Measurements from ENCODE around the gene CEP112. TPM values are rescaled to one million over a fixed set of nuclear protein-coding genes. Genes with fewer than 3 reads are reported as not detected.
A peak's percentile ranks its signal among the peaks of the same experiment; 100 is the strongest.

Gene CEP112
- total RNA-seq, 1 donor from 2014 or later, result 13.9 TPM

DNA sequence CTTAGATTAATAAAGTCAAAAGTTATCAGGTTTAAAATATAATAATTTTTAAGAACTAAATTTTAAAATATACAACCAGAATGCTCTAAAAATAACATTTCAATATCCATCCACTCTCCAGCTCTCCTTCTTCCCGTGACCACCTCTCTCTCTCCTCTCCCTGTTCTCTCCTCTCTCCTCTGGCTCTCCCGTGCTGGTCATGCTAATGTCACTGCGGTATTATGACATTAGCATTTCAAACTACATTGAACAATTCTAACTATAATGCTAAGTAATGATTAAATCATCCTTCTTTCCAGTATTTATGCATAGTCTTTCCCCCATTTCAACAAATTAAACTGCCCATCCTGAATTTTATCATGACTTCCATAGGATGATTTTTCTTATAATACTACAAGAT is 154.7 kb downstream of the CEP112 start:
- Mint-ChIP-seq H3K27ac (ENCODE audit: unreplicated experiment) (no peak overlapping the region), H3K27me3 (ENCODE audit: low read depth, unreplicated experiment) (no peaks in the 10 kb centered on the region), H3K9me3 (ENCODE audit: unreplicated experiment) (no peaks in the 10 kb centered on the region), H3K4me1 (ENCODE audit: low read depth, unreplicated experiment) (no peaks in the 10 kb centered on the region), H3K4me3 (ENCODE audit: unreplicated experiment) (no peak overlapping the region), H3K36me3 (ENCODE audit: low read depth, unreplicated experiment) (no peaks in the 10 kb centered on the region)
- no peak for FAIRE-seq
- Histone ChIP-seq H3K9ac (ENCODE audit: low read length) (no peak overlapping the region), H3K79me2 (ENCODE audit: insufficient read depth, low read length) (no peaks in the 10 kb centered on the region), H3K4me2 (ENCODE audit: low read length) (no peak overlapping the region), H2AFZ (ENCODE audit: low read depth, low read length) (no peak overlapping the region), H3K27ac (ENCODE audit: low read depth, low read length) (no peak overlapping the region), H3K36me3 (ENCODE audit: insufficient read depth, low read length) (no peaks in the 10 kb centered on the region), H3K27me3 (ENCODE audit: insufficient read depth, low read length) (no peaks in the 10 kb centered on the region), H3K4me3 (ENCODE audit: insufficient read depth, low read depth, low read length) (no peak overlapping the region), H3K9me3 (ENCODE audit: insufficient read depth, low read depth, low read length) (no peaks in the 10 kb centered on the region), H3K4me1 (ENCODE audit: insufficient read depth, low read length) (no peaks in the 10 kb centered on the region), H4K20me1 (ENCODE audit: insufficient read depth, low read length) (no peaks in the 10 kb centered on the region)
- TF ChIP-seq, protein P1, sequence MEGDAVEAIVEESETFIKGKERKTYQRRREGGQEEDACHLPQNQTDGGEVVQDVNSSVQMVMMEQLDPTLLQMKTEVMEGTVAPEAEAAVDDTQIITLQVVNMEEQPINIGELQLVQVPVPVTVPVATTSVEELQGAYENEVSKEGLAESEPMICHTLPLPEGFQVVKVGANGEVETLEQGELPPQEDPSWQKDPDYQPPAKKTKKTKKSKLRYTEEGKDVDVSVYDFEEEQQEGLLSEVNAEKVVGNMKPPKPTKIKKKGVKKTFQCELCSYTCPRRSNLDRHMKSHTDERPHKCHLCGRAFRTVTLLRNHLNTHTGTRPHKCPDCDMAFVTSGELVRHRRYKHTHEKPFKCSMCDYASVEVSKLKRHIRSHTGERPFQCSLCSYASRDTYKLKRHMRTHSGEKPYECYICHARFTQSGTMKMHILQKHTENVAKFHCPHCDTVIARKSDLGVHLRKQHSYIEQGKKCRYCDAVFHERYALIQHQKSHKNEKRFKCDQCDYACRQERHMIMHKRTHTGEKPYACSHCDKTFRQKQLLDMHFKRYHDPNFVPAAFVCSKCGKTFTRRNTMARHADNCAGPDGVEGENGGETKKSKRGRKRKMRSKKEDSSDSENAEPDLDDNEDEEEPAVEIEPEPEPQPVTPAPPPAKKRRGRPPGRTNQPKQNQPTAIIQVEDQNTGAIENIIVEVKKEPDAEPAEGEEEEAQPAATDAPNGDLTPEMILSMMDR (IDR thresholded peaks at IDR 0.05; ENCODE audit: insufficient read depth, low read depth, low read length), result no peak
- TF ChIP-seq EZH2 (IDR thresholded peaks at IDR 0.05; ENCODE audit: insufficient read depth, low read length), result no peak
- DNase-seq (ENCODE audit: low read depth), result no peak

DNA sequence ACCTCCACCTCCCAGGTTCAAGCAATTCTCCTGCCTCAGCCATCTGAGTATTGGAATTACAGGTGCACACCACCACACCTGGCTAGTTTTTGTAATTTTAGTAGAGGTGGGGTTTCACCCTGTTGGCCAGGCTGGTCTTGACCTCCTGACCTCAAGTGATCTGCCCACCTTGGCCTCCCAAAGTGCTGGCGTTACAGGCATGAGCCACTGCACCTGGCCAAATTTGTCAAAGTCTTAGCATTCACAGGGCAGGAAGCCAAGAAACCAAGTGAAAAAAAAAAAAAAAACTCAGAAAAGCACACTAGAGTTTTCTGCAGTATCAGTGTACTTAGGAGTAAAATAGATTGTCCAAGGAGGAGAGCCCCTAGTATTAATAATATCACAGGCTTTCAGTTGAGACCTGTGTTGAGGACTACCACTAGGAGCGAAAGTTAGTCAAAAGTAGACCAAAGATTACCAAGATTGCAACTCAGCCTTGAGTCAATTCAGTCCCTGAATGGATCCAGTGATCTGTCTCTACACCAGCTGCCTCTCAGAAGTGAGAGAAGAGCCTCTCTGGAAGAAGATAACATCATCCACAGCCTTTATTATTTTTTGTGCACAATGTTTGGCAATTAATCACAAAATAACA is 159.7 kb downstream of the CEP112 start:
- no peak overlapping the region for H3K9ac ChIP-seq (ENCODE audit: low read length)
- H3K9me3 ChIP-seq (ENCODE audit: insufficient read depth, low read depth, low read length), result no peaks in the 10 kb centered on the region
- no peaks in the 10 kb centered on the region for H3K27me3 ChIP-seq (ENCODE audit: insufficient read depth, low read length)
- Mint-ChIP-seq H3K27me3 (ENCODE audit: low read depth, unreplicated experiment) (no peaks in the 10 kb centered on the region), H3K36me3 (ENCODE audit: low read depth, unreplicated experiment) (no peaks in the 10 kb centered on the region), H3K4me1 (ENCODE audit: low read depth, unreplicated experiment) (no peaks in the 10 kb centered on the region), H3K27ac (ENCODE audit: unreplicated experiment) (no peak overlapping the region), H3K4me3 (ENCODE audit: unreplicated experiment) (no peak overlapping the region), H3K9me3 (ENCODE audit: unreplicated experiment) (no peaks in the 10 kb centered on the region)
- no peaks in the 10 kb centered on the region for H3K36me3 ChIP-seq (ENCODE audit: insufficient read depth, low read length)
- H3K27ac ChIP-seq (ENCODE audit: low read depth, low read length), result no peak overlapping the region
- H3K4me1 ChIP-seq (ENCODE audit: insufficient read depth, low read length), result no peaks in the 10 kb centered on the region
- TF ChIP-seq, protein P1 (IDR thresholded peaks at IDR 0.05; ENCODE audit: insufficient read depth, low read depth, low read length), result no peak
- TF ChIP-seq EZH2 (IDR thresholded peaks at IDR 0.05; ENCODE audit: insufficient read depth, low read length), result no peak
- no peak for FAIRE-seq
- H2AFZ ChIP-seq (ENCODE audit: low read depth, low read length), result no peak overlapping the region
- H4K20me1 ChIP-seq (ENCODE audit: insufficient read depth, low read length), result no peaks in the 10 kb centered on the region
- no peak for DNase-seq (ENCODE audit: low read depth)
- no peaks in the 10 kb centered on the region for H3K79me2 ChIP-seq (ENCODE audit: insufficient read depth, low read length)
- no peak overlapping the region for H3K4me3 ChIP-seq (ENCODE audit: insufficient read depth, low read depth, low read length)
- no peak overlapping the region for H3K4me2 ChIP-seq (ENCODE audit: low read length)

DNA sequence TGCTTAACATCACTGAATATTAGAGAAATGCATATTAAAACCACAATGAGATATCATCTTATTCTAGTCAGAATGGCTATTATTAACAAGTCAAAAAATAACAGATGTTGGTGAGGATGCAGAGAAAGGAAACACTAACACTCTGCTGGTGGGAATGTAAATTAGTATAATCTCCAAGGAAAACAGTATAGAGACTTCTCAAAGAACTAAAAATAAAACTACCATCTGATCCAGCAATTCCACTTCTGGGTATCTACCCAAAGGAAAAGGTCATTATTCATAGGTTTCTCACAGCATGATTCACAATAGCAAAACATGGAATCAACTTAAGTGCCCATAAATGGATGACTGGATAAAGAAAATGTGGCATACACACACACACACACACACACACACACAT is 166.4 kb downstream of the CEP112 start:
- Histone ChIP-seq H3K27ac (ENCODE audit: low read depth, low read length) (no peak overlapping the region), H3K4me1 (ENCODE audit: insufficient read depth, low read length) (no peaks in the 10 kb centered on the region), H3K9ac (ENCODE audit: low read length) (no peak overlapping the region), H3K36me3 (ENCODE audit: insufficient read depth, low read length) (no peaks in the 10 kb centered on the region), H3K27me3 (ENCODE audit: insufficient read depth, low read length) (no peaks in the 10 kb centered on the region), H3K4me2 (ENCODE audit: low read length) (no peak overlapping the region), H3K9me3 (ENCODE audit: insufficient read depth, low read depth, low read length) (no peaks in the 10 kb centered on the region), H2AFZ (ENCODE audit: low read depth, low read length) (no peak overlapping the region), H4K20me1 (ENCODE audit: insufficient read depth, low read length) (no peaks in the 10 kb centered on the region), H3K79me2 (ENCODE audit: insufficient read depth, low read length) (no peaks in the 10 kb centered on the region), H3K4me3 (ENCODE audit: insufficient read depth, low read depth, low read length) (no peak overlapping the region)
- Mint-ChIP-seq H3K9me3 (ENCODE audit: unreplicated experiment) (peaks cover 8% of the 10 kb centered on the region), H3K4me3 (ENCODE audit: unreplicated experiment) (no peak overlapping the region), H3K27me3 (ENCODE audit: low read depth, unreplicated experiment) (no peaks in the 10 kb centered on the region), H3K36me3 (ENCODE audit: low read depth, unreplicated experiment) (peaks cover 15% of the 10 kb centered on the region), H3K4me1 (ENCODE audit: low read depth, unreplicated experiment) (no peaks in the 10 kb centered on the region), H3K27ac (ENCODE audit: unreplicated experiment) (no peak overlapping the region)
- TF ChIP-seq, protein P1 (IDR thresholded peaks at IDR 0.05; ENCODE audit: insufficient read depth, low read depth, low read length), result no peak
- no peak for TF ChIP-seq EZH2 (IDR thresholded peaks at IDR 0.05; ENCODE audit: insufficient read depth, low read length)
- DNase-seq (ENCODE audit: low read depth) (peak; percentile 26), FAIRE-seq (no peak)

Measured in astrocyte (in vitro differentiated cells and primary cell).